NOMO-1 (cell line): ENCODE results near the gene PGC.

ENCODE experiments used
- DNase-seq, 2 experiments: peaks; one replicate each; lab custom pipeline; 2025; ENCODE audit not compliant: unreplicated experiment in 2 of 2; lab: John Stamatoyannopoulos, UW

PGC gene

GRCh38 chr6:41702771-41703494 lies 44.3 kb downstream of the PGC start:
- DNase-seq: no peak

GRCh38 chr6:41702089-41702745 lies 45.0 kb downstream of the PGC start:
- no peak for DNase-seq

- no peak for DNase-seq
Measured at GRCh38 chr6:41700463-41701347, 46.5 kb downstream of the PGC start.

GRCh38 chr6:41699063-41699462 lies 48.1 kb downstream of the PGC start:
- no peak for DNase-seq

- no peak for DNase-seq
Measured at GRCh38 chr6:41697861-41698781, 49.1 kb downstream of the PGC start.

- no peak for DNase-seq
Measured at GRCh38 chr6:41696788-41697187, 50.4 kb downstream of the PGC start.

- DNase-seq: no peak
Measured at GRCh38 chr6:41695825-41696224, 51.4 kb downstream of the PGC start.

GRCh38 chr6:41694815-41695526 lies 52.2 kb downstream of the PGC start:
- no peak for DNase-seq

- no peak for DNase-seq
Measured at GRCh38 chr6:41693281-41694240, 53.6 kb downstream of the PGC start.

- DNase-seq: no peak
Measured at GRCh38 chr6:41692730-41693129, 54.5 kb downstream of the PGC start.

- DNase-seq: no peak
Measured at GRCh38 chr6:41692080-41692675, 55.0 kb downstream of the PGC start.

GRCh38 chr6:41691426-41692079 lies 55.6 kb downstream of the PGC start:
- no peak for DNase-seq

GRCh38 chr6:41690541-41691330 lies 56.5 kb downstream of the PGC start:
- no peak for DNase-seq

GRCh38 chr6:41689171-41690008 lies 57.8 kb downstream of the PGC start:
- DNase-seq: no peak

GRCh38 chr6:41688256-41688965 lies 58.8 kb downstream of the PGC start:
- DNase-seq: no peak
